Astrocyte of the hippocampus (primary cell): ENCODE measurements around the gene CRACR2B.

Experiments used
- DNase-seq: peaks from one replicate; pipeline ENCODE4 v3.0.0; 2011; ENCODE audit warnings: low read depth, low spot score

Gene CRACR2B

DNA sequence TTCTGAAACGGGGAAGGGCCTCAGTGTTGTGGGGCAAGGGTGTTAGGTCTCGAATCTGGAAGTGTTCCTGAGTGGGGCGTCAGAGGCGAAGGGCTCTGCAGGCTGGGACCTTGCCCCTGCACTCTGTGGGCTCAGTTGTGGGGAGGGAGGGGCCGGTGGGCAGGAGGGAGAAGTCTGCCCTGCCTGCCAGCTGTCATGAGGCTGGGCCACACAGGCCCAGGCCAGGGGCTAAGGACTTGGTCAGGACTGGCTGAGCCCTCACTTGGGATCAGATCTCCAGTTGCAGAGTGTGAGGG lies at the start of gene CRACR2B:
TSS of gene CRACR2B (plus strand) at position 23 of the 296 bp plus-strand sequence. CDS start 689 bp downstream, outside the sequence.
- no peak for DNase-seq

DNA sequence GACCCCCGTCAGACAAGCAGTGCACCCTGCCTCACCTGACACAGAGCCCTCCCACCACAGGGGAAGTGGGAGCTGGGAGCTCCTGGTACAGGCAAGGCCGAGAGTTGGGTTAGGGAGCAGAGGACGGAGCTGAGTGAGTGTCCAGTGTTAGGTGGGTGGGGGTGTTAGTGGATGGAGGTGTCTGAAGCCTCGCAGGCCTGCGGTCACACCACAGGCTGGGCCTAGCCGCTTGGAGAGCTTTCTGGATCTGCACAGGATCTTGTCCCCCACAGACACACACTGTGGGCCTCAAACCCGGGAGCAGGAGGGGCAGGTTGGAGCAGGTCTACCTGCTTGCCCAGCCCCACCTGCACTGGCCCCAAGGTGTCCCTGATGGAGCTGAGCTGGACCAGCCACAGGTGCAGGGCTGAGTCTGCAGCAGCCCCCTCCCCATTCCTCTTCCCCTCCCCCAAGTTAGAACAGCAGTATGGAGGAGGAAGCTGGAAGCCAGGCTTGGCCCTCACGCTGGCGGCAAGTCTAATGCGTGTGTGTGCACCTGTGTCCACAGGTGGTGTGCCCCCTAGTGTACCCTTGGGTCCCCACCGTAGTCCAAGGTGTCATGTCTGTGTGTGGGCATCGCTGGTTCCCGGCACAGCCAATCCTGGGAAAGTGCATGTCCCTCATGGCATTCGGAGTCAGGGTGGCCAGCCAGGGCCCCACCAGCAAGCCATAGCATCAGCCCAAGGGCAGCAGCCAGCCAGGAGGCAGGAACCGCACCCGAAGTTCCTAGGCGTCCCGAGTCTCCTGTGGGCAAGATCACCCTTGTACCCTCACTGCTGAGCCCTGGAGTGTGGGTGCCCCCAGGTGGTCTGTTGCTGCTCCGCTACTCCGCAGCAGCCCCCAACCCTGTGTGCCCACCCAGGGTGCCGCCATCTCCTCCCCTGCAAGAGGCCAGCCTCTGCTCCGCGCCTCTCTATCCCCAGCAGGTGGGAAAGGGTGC lies 48.5 kb upstream of the CRACR2B start:
- DNase-seq = no peak

DNA sequence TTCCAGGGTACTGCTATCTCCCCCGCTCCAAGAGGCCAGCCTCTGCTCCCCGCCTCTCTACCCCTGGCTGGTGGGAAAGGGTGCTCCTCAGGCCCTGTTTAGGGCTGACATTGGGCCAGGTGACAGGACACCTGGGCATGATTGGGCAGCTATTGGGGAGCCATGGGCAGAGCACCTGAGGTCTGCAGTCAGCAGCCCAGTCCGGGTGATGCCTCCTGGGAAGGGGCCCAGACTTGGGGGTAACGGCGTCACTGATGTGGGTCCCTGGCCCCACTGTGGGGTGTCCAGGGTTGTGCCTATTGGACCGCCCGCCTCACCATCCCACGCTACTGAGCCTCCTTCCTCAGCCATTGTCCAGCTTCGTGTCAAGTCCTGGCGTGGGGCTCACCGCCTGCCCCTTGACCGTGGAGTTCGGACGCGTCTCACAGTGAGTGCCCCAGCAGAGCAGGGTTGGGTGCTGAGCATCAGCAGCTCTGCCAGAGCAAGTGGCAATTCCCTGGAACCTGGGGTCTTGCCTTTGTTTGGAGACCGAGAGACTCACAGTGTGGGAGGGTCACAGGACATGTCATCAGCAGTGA lies 47.7 kb upstream of the CRACR2B start:
- DNase-seq = no peak

DNA sequence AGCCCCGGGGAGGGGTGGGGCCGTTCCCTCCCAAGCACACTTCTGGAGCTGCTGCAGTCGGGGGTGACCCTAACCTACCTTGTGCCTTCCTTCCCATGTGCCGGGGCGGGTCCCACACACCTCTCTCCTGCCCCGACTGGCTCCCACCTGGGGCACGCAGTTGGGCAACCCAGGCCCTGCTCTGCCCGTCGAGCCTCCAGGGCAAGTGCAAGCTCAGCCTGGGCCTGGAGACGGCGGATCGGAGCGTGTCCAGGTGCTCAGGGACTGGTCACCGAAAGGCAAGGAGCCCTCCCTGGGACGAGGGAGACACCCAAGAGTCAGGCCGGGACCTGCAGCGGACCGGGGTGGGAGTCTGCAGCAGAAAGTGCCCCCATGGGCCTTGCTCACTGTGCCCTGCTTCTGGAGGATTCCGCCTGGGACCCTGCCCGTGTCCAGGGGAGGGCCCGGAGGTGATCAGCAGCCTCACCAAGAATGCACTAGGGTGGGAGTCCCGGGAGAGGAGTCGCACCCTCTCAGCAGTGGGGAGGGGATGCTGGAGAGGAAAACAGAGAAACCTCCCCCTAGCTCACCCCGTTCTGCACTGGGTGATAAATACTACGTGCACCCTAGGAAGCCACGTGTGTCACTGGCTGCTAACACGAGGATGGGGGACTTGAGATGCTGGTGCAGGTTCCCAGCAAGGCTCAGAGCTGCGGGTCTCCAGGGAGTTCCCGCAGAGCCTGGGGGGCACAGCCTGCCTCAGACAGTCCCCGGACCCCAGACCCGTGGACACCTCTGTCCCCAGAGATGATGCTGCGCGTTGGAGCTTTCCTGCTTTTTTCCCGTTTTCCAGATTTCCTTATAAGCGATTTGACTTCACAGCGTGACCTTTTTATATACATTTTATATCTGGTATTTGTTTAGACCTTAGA lies 45.2 kb upstream of the CRACR2B start:
- no peak for DNase-seq

DNA sequence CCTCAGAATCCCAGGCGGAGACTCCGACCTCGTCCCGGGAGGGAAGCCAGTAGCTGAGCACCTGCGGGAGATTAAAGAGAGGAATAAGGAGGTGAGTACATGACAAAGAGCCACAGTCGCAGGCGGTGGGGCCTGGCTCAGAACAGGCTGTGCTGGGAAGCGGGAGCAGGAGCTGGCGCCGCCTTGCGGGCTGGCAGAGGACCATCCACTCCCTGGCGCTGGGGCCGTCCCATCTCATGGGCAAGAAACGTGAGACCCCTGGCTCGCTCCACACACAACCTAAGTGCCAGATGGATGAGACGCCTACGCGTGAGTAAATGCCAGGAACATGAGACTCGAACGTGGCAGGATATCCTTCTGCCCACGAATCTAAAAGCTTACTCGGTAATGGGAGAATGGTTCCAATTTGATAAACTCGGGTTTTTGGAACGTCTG lies 44.1 kb upstream of the CRACR2B start:
- DNase-seq = peak; percentile 94

DNA sequence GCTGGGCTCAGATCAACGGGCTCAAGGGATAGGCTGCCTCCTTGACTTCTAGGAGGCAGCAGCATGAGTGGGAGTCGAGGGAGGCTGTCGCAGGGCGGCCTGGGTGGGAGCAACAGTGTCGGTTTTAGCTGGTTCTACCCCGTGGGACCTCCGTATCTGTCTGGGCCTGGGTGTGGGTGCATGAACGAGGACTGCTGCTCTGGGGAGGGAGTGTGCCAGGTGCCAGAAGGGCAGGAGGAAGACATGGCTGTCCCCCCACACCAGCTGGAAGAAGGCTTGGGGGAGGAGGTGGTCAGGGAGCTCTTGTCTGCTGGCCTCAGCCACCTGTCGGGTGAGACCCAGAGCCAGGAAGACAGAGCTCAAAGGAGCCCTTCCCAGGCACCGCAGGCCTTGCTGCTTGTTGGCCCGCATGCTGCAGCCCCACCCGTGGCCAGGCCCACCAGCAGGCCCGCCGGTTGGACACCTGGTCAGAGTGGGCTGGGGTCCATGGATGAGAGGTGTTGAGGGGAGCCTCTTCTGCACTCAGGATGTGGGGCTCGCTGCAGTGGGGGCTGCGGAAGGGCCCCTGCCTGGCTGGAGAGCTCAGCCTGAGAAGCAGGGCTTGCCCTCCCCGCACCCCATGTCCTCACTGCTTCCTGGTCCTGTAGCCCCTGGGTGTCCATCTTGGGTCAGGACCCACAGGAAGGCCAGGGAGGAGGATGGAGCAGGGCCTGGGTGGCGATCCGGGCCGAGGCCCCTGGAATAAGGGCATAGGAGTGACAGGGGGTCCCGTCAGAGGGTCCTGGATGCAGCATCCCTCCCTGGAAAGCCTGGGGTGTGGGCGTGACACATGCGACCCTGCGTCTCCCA lies 41.3 kb upstream of the CRACR2B start:
- no peak for DNase-seq

DNA sequence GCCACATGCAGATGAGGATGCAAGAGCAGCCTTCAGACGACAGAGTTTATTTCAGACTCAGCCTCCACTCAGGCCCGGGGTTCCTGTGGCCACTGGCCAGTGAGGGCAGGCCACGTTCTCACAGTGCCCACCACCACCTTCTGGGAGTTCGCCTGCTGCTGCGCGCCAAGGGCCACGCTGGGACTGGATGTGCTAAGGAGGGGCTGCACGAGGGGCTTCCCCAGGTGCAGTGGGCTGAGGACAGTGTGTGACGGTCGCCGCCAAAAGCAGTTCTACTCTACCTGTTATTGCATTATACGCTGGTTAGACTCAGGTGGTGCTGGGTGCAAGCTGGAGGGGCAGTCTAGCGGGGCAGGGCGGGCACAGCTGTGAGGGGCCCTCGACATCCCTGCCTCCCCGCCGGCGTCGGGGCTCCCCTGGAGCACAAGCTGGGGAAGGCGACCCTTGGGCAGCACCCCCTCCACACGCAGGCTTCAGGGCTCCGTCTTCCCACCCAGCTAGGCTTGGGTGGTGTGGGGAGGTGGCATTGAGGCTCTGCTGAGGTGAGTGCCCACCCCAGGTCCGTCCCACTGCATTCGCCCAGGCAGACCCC lies 40.5 kb upstream of the CRACR2B start:
- no peak for DNase-seq

DNA sequence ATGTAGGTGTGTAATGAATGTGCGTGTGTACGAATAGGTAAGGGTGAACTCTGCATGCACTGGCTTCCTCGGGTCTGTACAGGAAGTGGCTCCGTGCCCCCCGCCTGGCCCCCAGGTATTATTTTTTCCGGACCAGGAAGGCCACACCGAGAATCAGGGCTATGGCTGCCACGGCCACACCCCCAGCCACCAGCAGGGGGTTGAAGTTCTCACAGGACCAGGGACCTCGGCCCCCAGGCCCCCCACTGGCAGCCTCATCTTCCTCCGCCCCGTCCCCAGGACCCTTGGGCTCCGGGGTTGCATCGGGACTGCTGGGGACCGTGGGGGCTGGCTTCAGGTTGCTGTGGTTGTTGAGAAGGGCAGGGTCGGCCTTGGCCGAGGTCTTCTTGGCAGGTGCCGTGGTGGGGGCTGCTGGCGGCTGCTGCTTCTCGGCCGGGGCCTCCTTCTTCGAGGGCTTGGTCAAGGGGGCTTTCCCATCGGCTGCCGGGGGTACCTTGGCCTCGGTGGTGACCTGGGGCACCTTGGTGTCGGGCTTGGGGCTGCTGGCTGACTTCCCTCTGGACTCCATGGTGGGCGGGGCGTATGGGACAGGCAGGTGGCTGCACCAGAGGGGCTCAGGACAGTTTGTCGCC lies 39.6 kb upstream of the CRACR2B start:
- DNase-seq = no peak

DNA sequence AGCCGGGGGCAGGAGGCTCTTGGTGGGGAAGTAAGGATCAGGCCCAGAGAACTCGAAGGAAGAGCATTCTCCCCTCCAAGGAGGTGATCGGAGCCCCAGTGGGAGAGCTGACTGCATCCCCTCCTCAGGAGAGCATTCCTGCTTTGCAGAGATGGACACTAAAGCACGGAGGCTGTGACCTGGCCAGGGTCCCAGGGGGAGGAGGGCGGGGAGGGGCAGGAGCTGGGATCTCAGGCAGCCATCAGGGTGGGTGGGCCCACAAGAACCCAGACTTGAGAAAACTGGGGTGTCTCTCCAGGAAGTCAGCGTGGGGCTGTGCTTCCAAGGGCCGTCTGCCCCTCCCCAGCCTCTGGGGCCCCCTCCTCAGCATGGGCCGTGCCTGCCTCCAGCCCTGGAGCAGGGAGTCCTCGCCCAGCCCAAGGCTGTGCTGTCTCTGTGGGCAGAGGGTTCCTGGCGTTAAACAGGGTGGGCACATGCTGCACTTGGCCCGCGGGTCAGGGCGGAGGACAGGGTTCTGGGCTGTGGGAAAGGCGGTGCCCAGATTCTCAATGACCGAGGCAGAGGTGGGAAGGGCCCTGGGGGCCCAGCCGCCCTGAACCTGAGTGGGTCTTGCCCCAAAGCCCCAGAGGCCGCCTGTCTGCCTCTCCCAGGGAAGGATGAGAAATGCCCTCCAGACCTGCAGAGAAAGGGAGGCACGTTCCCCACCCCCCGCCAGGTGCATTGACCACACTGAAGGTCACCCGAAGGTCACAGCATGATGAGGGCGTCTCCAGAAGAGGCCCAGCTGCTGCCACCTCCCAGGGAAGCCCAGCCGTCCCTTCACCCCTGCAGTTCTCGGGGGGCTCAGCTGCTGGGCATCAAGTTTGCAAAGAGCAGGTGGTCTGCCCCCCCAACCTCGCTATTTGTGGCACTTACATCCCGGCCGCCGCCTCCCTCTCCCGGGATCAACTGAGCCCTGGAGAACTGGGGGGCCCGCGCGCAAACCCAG lies 38.5 kb upstream of the CRACR2B start:
- DNase-seq = no peak

DNA sequence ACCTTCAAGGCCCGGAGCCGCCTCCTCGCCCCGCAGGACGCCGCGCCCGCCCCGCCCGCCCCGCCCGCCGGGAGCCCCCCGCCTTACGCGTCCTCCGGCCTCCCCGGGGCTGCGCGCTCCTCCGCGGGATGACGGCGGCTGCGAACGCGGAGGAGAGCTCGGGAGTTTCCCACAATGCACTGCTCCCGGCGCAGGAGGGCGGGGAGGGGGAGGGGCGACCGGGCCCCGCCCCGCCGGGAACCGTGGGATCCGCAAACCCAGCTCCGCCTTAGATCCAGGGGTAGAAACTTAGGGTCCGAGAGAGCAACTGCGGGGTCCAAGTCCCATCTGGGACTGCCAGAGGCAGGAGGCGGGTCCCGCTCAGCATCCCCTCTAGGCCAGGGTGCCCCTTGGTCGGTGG lies 37.8 kb upstream of the CRACR2B start, which contains the start of gene CEND1:
TSS of gene CEND1 (minus strand) at position 148 of the 400 bp plus-strand sequence. CDS start 1,514 bp downstream, outside the sequence.
- peak; percentile 85 for DNase-seq

DNA sequence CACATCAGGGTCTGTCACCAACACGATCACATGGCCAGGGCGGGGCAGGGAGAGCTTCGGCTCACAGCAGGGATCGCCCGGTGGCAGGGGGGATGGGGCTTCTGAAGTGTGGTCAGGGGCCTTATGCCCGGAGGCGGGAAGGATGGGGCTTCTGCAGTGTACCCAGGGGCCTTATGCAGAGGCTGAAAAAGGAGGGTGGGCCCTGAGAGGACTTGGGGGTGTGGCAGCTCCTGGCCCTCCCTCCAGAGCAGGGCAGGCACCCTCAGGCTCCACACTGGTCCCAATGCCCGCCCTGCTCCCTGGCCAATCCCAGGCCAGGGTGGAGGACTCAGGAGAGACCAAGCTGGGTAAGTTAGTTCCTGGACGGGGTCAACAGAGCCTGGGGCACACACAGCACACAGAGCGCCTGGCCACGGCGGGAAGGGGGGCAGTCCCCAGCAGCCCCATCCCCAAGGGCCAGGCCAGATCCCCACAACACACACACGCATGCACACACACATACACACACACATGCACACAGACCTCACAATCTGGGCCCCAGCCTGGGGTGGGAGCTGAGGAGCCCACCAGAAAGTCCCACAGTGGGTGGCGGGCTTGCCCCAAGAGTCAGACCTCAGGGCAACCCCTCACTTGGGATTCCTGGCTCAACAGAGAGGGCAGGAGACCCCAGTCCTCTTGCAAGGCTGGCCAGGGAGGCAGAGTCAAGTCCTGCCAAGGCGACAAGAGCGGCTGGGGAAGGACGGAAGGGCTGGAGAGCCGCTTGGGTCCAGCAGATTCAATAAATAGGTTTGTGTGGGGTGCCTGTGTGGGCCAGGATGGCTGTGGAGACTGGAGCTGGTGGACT lies 36.8 kb upstream of the CRACR2B start:
- DNase-seq = peak; percentile 38

DNA sequence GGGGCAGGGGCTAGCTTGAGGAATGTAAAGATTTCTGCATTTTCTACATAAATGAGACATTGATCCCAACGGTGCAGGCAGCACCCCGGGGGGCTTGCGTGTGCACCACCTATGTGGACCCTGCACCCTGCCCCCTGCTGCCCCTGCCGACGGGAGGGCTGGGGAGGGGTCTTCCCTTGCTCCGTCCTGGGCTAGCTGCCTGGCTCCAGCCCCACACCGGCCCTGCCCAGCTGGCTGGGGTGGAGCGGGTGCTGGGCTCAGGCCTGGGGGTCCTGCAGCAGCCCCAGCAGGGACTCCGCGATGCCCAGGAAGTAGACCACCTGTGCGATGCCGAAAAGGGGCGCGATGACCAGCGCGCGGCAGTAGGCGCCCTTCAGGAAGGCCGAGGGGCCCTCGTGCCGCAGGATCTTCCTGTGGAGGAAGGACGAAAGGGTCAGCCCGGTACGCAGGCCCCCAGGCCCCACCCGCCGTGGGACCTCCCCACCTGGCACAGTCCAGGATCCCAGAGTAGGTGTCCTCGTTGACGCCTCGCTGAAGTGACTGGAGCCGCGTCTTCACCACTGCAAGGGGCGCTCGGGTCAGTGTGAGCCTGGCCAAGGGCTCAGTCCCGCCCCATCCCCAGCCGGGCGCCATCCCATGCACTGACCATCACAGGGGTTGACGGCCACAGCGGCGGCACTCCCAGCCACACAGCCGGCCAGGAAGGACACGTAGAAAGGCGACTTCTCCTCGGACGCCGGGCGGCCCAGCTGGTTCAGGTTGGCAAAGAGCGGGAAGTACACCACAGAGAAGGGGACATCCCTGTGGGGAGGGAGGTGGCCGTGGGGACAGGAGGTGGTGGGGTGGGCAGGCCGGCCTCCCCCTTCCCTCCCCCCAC lies 35.8 kb upstream of the CRACR2B start:
- no peak for DNase-seq

DNA sequence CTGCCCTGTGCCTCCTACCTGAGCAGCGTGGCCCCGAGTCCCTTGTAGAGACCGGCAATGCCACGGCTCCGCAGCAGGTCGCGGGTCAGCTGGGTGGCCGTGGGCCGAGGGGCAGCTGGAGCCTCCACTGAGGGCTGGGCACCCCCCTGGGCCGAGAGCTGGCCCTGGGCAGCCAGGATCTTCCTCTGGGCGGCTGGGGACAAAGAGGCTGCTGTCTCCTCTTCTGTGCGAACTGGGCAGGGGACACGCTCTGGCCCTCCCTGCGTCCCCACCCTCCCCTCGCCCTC lies 35.2 kb upstream of the CRACR2B start:
- no peak for DNase-seq

DNA sequence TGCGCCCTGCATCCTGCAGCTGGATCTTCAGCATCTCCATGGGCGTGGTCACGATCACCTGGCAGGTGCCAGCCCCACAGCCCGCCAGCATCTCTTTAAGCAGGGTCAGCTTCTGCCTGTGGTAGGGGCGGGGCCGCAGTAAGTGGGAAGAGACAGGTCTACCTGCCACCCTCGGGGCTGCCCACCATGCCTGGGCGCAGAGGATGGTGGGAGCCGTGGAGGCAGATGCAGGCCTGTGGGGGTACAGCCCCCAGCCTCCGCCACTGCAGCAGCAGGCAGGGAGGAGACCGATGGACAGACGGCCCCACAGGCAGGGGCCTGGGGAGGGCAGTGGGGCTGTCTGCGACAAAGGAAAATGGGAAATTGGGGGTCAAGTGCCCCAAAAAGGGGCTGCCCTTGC lies 34.8 kb upstream of the CRACR2B start:
- DNase-seq = no peak

DNA sequence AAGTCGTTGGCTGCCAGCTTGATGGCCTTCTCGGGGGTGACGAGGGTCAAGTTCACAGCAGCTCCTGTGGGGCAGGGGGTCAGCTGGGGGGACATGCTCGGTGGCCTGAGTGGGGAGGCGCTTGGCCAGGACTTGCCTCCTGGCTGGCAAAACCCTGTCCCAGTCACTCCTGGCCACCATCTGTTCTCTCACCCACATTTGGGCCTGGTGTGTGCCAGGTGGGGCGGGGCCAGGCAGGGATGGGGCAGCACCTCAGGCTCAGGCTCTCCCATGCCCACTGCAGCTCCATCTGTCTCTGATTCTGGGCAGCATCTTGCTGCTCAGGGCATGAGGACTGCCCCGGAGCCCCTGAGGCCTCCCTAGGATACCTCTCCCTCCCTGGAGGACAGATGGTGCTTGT lies 34.2 kb upstream of the CRACR2B start:
- no peak for DNase-seq

DNA sequence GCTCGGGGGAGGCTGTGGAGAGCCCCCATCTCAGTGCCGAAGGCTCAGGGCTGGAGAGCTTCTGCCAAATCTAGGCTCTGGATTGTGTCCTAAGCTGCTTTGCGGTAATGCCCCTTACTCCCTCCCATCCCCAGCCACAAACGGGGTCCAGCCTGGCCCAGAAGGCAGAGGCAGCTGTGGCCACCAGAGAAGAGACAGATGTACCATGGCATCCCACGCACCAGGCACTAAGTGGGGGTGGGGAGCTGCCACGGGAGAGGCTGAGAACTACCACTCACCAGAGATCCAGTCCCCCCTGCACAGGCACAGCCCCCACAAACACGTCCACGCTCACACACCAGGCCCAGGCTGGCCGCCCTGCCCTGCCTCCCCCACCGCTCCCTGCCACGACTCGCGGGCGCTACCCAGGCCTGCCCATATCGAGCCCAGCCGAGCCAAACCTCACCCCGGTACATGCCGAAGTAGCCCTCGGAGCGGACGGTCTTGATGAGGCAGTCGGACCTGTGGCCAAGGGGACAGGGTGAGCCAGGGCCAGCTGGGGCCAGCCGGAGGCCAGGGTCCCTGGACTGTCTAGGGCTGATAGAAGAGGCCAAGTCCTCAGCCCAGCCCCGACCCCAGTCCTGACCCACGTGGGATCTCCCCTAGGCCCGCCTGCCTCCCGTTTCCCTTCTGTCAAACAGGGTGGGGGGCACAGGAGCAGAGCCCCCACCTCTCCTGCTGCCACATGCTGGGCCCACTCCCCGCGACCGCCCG lies 33.5 kb upstream of the CRACR2B start:
- no peak for DNase-seq
